Testis (tissue), 2 donors: ENCODE measurements around the gene TRPM3.

Experiments
- POLR2A ChIP-seq: fragments of 450-650 bp; IDR thresholded peaks from one replicate; pipeline ENCODE4 v1.6.1; 2017; ENCODE audit warnings: antibody characterized with exemption, mild to moderate bottlenecking, moderate library complexity
- TF ChIP-seq, protein P1 (sequence below), 3 experiments: fragments of 450-650 bp in 2 of 3; fragments of 200-600 bp in 1 of 3; sonication (generic) in 1 of 3; IDR thresholded peaks; one replicate each; pipeline ENCODE4 v1.5.1; 2016 to 2019; ENCODE audit warnings: antibody characterized with exemption in 3 of 3, mild to moderate bottlenecking in 2 of 3, moderate library complexity in 1 of 3

DNA sequence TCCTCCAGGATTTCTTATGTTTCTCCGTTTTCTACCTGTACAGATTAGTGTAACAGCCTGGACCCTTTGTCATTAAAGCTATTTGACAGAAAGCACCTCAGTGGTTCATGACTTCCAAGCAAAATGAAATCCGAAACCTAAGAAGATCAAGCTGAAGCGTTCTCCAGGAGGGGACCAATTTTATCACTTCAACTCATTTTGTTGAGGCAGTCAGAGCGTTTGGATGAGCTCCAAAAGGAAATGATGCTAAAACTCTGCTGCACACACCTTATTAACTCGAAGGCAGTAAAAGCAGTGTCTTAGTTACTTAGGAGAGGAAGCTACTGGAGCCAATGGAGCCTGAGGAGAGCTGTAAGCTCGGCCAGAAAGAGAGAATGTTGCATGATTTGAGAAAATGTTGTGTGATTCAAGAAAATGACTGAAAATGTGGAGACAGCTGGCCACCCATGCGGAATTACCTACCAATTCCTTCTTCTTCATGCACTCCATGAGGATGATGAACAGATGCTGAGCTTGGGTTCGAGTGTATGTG is 360.2 kb downstream of the TRPM3 start:
- TF ChIP-seq, protein P1, sequence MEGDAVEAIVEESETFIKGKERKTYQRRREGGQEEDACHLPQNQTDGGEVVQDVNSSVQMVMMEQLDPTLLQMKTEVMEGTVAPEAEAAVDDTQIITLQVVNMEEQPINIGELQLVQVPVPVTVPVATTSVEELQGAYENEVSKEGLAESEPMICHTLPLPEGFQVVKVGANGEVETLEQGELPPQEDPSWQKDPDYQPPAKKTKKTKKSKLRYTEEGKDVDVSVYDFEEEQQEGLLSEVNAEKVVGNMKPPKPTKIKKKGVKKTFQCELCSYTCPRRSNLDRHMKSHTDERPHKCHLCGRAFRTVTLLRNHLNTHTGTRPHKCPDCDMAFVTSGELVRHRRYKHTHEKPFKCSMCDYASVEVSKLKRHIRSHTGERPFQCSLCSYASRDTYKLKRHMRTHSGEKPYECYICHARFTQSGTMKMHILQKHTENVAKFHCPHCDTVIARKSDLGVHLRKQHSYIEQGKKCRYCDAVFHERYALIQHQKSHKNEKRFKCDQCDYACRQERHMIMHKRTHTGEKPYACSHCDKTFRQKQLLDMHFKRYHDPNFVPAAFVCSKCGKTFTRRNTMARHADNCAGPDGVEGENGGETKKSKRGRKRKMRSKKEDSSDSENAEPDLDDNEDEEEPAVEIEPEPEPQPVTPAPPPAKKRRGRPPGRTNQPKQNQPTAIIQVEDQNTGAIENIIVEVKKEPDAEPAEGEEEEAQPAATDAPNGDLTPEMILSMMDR (IDR thresholded peaks at IDR 0.05): no peak
- no peak for TF ChIP-seq POLR2A
